Fibroblast of the aortic adventitia (primary cell): ENCODE measurements around the gene LONP1. TPM values are rescaled to one million over a fixed set of nuclear protein-coding genes. Genes with fewer than 3 reads are reported as not detected.

Source experiments
- DNase-seq: peaks from one replicate; pipeline ENCODE4 v3.0.0-alpha.2; 2010; ENCODE audit warnings: low read depth
- H3K4me3 ChIP-seq: 2 replicates; pipeline ENCODE4 v1.5.1; 2011; ENCODE audit warnings: low read depth, mild to moderate bottlenecking, control low read depth, low read length, moderate library complexity
- total RNA-seq: library from RNA; depleted of rRNA; stranded (reverse); fragments of >200 nt; gene quantifications from 2 replicates; pipeline ENCODE4 v1.2.3, GENCODE V29; 2012; ENCODE audit warnings: low replicate concordance
- TF ChIP-seq, protein P1 (sequence below): IDR thresholded peaks from 2 replicates; pipeline ENCODE4 v1.5.1; 2011; ENCODE audit warnings: mild to moderate bottlenecking, low read length, control low read depth, inconsistent platforms; ENCODE audit not compliant: insufficient read depth

The LONP1 gene
- total RNA-seq, 1 donor: 80.3 TPM

DNA sequence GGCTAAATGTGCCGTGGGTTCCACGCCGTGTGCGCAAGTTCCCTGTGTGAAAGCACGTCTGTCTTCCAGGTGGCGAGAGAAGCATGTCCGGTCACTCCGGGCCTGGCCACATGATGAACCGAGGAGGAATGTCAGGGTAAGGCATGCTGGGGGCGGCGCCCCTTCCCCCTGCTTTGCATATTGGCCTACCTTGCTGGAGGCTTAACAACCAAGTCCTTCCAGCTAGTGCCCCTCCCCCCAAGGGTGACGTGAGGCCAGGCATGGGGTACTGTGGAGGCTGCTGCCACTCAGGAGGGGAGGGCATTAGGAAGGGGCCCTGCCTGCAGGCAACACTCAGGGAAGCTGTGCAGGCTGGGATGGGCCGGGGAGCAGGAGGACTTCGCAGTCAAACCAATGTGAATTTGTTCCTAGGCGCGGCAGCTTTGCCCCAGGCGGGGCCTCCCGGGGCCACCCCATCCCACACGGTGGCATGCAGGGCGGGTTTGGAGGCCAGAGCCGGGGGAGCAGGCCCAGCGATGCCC lies 52.1 kb downstream of the LONP1 start:
- TF ChIP-seq, protein P1, sequence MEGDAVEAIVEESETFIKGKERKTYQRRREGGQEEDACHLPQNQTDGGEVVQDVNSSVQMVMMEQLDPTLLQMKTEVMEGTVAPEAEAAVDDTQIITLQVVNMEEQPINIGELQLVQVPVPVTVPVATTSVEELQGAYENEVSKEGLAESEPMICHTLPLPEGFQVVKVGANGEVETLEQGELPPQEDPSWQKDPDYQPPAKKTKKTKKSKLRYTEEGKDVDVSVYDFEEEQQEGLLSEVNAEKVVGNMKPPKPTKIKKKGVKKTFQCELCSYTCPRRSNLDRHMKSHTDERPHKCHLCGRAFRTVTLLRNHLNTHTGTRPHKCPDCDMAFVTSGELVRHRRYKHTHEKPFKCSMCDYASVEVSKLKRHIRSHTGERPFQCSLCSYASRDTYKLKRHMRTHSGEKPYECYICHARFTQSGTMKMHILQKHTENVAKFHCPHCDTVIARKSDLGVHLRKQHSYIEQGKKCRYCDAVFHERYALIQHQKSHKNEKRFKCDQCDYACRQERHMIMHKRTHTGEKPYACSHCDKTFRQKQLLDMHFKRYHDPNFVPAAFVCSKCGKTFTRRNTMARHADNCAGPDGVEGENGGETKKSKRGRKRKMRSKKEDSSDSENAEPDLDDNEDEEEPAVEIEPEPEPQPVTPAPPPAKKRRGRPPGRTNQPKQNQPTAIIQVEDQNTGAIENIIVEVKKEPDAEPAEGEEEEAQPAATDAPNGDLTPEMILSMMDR: no peak
- H3K4me3 ChIP-seq: no peak overlapping the region
- no peak for DNase-seq

GRCh38 chr19:5666921-5667610 lies 52.9 kb downstream of the LONP1 start:
- DNase-seq: no peak
- TF ChIP-seq, protein P1: no peak
- H3K4me3 ChIP-seq: no peak overlapping the region

DNA sequence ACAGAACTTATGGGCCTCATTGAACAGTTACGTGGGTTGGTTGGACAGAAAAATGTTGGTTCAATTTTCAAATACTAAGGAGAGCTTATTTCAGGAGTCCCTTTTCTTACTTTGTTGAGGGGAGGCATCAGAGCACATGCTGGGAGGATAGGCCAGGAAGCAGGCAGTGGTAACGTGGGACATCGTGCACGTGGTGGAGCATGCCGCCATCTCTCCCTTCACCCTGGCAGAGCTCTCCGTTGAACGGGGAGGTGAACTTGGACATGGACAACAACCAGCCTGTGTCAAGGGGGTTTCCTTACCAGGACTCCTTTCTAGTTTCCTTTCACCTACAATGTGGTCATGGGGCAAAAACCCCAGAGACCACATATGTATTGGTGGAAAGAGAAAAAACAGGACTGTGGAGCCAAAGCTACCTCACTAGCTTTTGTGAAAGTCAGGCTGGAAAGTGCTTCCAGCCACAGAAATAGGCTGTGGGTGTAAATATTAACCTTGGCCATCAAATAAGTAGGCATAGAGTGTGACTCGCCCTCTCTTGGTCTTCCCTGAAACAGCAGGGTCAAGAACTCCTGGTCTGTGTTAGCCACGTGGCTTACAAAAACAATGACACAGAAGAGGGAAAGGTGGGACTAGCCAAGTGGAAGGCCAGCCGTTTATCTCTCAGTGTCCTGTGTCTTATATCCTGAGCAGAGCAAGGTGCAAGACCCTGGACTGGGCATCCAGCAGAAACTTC lies 54.0 kb downstream of the LONP1 start:
- no peak overlapping the region for H3K4me3 ChIP-seq
- TF ChIP-seq, protein P1: peak; percentile 47
- peak; percentile 70 for DNase-seq

GRCh38 chr19:5664515-5664914 lies 55.4 kb downstream of the LONP1 start:
- no peak overlapping the region for H3K4me3 ChIP-seq
- no peak for DNase-seq
- TF ChIP-seq, protein P1: no peak

DNA sequence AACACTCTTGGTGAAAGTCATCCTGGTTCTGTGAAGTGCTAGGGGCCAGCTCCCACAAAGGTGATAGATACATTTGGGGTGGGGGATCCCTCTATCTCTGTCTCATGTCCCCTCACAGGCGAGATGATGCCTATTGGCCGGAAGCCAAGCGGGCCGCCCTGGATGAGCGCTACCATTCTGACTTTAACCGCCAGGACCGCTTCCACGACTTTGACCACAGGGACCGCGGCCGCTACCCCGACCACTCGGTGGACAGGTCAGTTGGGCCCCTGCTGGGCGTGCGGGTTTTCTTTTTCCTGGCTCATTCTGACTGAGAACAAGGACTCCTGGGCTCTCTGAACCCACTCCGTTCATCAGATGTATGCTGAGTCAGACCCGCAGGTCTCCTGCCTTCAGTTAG lies 56.0 kb downstream of the LONP1 start:
- TF ChIP-seq, protein P1: no peak
- no peak overlapping the region for H3K4me3 ChIP-seq
- no peak for DNase-seq

DNA sequence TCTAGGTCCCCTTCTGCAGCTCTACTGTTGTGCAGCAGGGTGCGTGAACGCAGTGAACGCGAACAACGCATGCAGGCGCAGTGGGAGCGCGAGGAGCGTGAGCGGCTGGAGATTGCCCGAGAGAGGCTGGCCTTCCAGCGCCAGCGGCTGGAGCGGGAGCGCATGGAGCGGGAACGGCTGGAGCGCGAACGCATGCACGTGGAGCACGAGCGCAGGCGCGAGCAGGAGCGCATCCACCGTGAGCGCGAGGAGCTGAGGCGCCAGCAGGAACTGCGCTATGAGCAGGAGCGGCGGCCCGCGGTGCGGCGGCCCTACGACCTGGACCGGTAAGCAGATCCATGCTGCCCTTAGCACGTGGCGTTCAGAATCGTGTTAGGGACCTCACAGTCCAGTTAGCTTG lies 58.5 kb downstream of the LONP1 start:
- TF ChIP-seq, protein P1: no peak
- no peak for DNase-seq
- no peak overlapping the region for H3K4me3 ChIP-seq
